GM12891 (cell line): ENCODE data around the gene SEZ6.

ENCODE experiments used
- DNase-seq: peaks from one replicate; pipeline ENCODE4 v3.0.0; 2011; ENCODE audit warnings: low spot score; ENCODE audit not compliant: insufficient read length
- FAIRE-seq: peaks from 2 replicates; lab custom pipeline; 2011; peaks lifted over from hg19 to GRCh38; lab: Jason Lieb, UNC
- PAX5 ChIP-seq: IDR thresholded peaks from 2 replicates; pipeline ENCODE4 v1.6.1; 2011; ENCODE audit warnings: low read length, moderate library complexity, mild to moderate bottlenecking; ENCODE audit not compliant: insufficient read depth, severe bottlenecking
- POLR2A ChIP-seq: IDR thresholded peaks from 2 replicates; pipeline ENCODE4 v1.6.1; 2011; ENCODE audit warnings: low read depth, low read length, control low read depth
- POLR2AphosphoS5 ChIP-seq: IDR thresholded peaks from 2 replicates; pipeline ENCODE4 v1.6.1; 2011; ENCODE audit warnings: low read depth, low read length, control low read depth
- POU2F2 ChIP-seq: IDR thresholded peaks from 2 replicates; pipeline ENCODE4 v1.6.1; 2011; ENCODE audit warnings: low read depth, mild to moderate bottlenecking, control low read depth, low read length, moderate library complexity
- SPI1 ChIP-seq: IDR thresholded peaks from 2 replicates; pipeline ENCODE4 v1.6.1; 2011; ENCODE audit warnings: low read depth, low read length, control low read depth
- TAF1 ChIP-seq: IDR thresholded peaks from 2 replicates; pipeline ENCODE4 v1.6.1; 2011; ENCODE audit warnings: low read depth, low read length, control low read depth

SEZ6 gene

GRCh38 chr17:28929787-28930186, 76.0 kb downstream of the SEZ6 start:
- DNase-seq (no peak), FAIRE-seq (no peak)
- TF ChIP-seq PAX5 (no peak), SPI1 (no peak), POLR2A (no peak), TAF1 (no peak), POLR2AphosphoS5 (no peak), POU2F2 (no peak)

- FAIRE-seq: no peak
- DNase-seq: no peak
- TF ChIP-seq POLR2A: no peak
- TF ChIP-seq TAF1: no peak
- no peak for TF ChIP-seq SPI1
- no peak for TF ChIP-seq POU2F2
- no peak for TF ChIP-seq POLR2AphosphoS5
- no peak for TF ChIP-seq PAX5
Observed at GRCh38 chr17:28928061-28928460, 77.8 kb downstream of the SEZ6 start.

GRCh38 chr17:28926786-28927185, 79.0 kb downstream of the SEZ6 start:
- FAIRE-seq (no peak), DNase-seq (no peak)
- no peak for TF ChIP-seq POLR2AphosphoS5
- no peak for TF ChIP-seq PAX5
- TF ChIP-seq POU2F2: no peak
- no peak for TF ChIP-seq TAF1
- no peak for TF ChIP-seq SPI1
- no peak for TF ChIP-seq POLR2A

- DNase-seq: no peak
- FAIRE-seq: no peak
- TF ChIP-seq PAX5 (no peak), SPI1 (no peak), POLR2AphosphoS5 (no peak), POLR2A (no peak), POU2F2 (no peak), TAF1 (no peak)
Observed at GRCh38 chr17:28926366-28926765, 79.5 kb downstream of the SEZ6 start.

GRCh38 chr17:28925912-28926365, 79.9 kb downstream of the SEZ6 start:
- no peak for TF ChIP-seq POLR2AphosphoS5
- no peak for TF ChIP-seq PAX5
- no peak for TF ChIP-seq SPI1
- no peak for TF ChIP-seq POU2F2
- TF ChIP-seq POLR2A: no peak
- TF ChIP-seq TAF1: no peak
- DNase-seq (no peak), FAIRE-seq (peak; percentile 78)

- TF ChIP-seq SPI1: no peak
- no peak for TF ChIP-seq TAF1
- TF ChIP-seq POLR2A: no peak
- no peak for TF ChIP-seq POLR2AphosphoS5
- TF ChIP-seq POU2F2: no peak
- no peak for TF ChIP-seq PAX5
- no peak for FAIRE-seq
- no peak for DNase-seq
Observed at GRCh38 chr17:28920201-28920600, 85.6 kb downstream of the SEZ6 start.

GRCh38 chr17:28918295-28918694, 87.5 kb downstream of the SEZ6 start:
- no peak for DNase-seq
- TF ChIP-seq POLR2AphosphoS5 (no peak), POU2F2 (no peak), POLR2A (no peak), SPI1 (no peak), PAX5 (no peak), TAF1 (no peak)
- FAIRE-seq: no peak

GRCh38 chr17:28917465-28917864, 88.4 kb downstream of the SEZ6 start:
- DNase-seq (no peak), FAIRE-seq (no peak)
- TF ChIP-seq SPI1 (no peak), PAX5 (no peak), POLR2A (no peak), POU2F2 (no peak), TAF1 (no peak), POLR2AphosphoS5 (no peak)

GRCh38 chr17:28917029-28917428, 88.8 kb downstream of the SEZ6 start:
- DNase-seq (no peak), FAIRE-seq (no peak)
- TF ChIP-seq SPI1 (no peak), POLR2A (no peak), POU2F2 (no peak), PAX5 (no peak), POLR2AphosphoS5 (no peak), TAF1 (no peak)

- DNase-seq (no peak), FAIRE-seq (peak; percentile 63)
- TF ChIP-seq POLR2AphosphoS5 (no peak), POU2F2 (no peak), POLR2A (no peak), PAX5 (no peak), SPI1 (no peak), TAF1 (no peak)
Observed at GRCh38 chr17:28916302-28916934, 89.4 kb downstream of the SEZ6 start.
